ENCODE results near the gene IQCH.

GRCh38 chr15:67551207-67551743 is 296.7 kb downstream of the IQCH start:
- TF ChIP-seq GATA2 (IDR thresholded peaks at IDR 0.05; ENCODE audit: low read depth, low read length) (no peak), GATA3 (IDR thresholded peaks at IDR 0.05; ENCODE audit: low read depth, low read length) (no peak)

Measured in SH-SY5Y (cell line).